GM10266 (cell line): ENCODE data around the gene CAV1.
A peak's percentile ranks its signal among the peaks of the same experiment; 100 is the strongest.

Experiments used
- DNase-seq: peaks from one replicate; pipeline ENCODE4 v3.0.0; 2012; ENCODE audit errors: extremely low spot score
- CTCF ChIP-seq: IDR thresholded peaks from 2 replicates; pipeline ENCODE4 v1.5.1; 2012; ENCODE audit warnings: mild to moderate bottlenecking, low read depth; ENCODE audit not compliant: control insufficient read depth, insufficient read depth; ENCODE audit errors: missing control alignments

CAV1 gene

GRCh38 chr7:116588225-116588624 lies 63.4 kb downstream of the CAV1 start:
- no peak for TF ChIP-seq CTCF
- peak; percentile 14 for DNase-seq

GRCh38 chr7:116588641-116589594 lies 64.1 kb downstream of the CAV1 start:
- TF ChIP-seq CTCF, result peak; percentile 54
- peak; percentile 21 for DNase-seq

- DNase-seq, result peak; percentile 15
- TF ChIP-seq CTCF, result peak; percentile 43
Observed at GRCh38 chr7:116591202-116592040, 66.6 kb downstream of the CAV1 start.

GRCh38 chr7:116592041-116592355 lies 67.2 kb downstream of the CAV1 start:
- no peak for DNase-seq
- no peak for TF ChIP-seq CTCF

GRCh38 chr7:116592445-116592844 lies 67.6 kb downstream of the CAV1 start:
- no peak for DNase-seq

GRCh38 chr7:116593359-116594075 lies 68.7 kb downstream of the CAV1 start:
- TF ChIP-seq CTCF, result no peak
- no peak for DNase-seq

More at GRCh38 chr7:116592445-116592844, 67.6 kb downstream of the CAV1 start:
- no peak for TF ChIP-seq CTCF
